Measurements from ENCODE around the gene NOTCH4.
"Not testable (repeated sequence)": the region's sequence is repeated elsewhere in the genome, so short reads cannot be mapped to it uniquely, and the experiment has no call there.

DNA sequence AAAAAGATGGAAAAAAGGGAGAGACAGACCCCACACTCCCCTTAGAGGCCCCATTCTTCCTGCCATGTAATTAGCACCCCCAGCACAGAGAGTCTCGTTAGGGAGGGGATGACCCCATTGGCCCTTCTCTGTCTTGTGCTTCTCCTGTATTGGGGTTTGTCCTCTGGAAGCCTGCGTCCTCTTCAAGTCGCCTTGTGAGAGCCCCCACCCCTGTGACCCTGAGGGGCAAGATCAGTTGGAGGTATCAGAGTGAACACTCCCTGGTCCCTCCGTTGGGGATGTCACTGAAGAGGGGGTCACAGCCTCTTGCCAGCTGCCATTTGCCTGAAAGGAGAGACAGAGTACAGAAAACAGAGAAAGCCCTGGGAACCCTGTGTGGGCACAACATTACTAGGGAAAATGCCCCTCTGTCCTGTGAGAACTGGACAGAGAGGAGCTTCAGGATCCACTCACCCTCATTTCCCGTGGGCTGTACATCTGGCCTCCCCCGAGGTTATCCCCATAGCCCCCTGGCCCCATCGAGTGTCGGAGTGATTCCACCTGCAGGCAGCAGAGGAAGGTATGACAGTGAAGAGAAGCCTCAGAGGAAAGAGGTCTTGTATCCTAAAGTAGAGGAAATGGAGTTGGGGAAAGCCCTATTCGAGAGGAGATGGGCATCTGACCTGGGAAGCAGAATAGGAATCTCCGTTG, 37.6 kb downstream of the NOTCH4 start:
- TF ChIP-seq, protein P1, sequence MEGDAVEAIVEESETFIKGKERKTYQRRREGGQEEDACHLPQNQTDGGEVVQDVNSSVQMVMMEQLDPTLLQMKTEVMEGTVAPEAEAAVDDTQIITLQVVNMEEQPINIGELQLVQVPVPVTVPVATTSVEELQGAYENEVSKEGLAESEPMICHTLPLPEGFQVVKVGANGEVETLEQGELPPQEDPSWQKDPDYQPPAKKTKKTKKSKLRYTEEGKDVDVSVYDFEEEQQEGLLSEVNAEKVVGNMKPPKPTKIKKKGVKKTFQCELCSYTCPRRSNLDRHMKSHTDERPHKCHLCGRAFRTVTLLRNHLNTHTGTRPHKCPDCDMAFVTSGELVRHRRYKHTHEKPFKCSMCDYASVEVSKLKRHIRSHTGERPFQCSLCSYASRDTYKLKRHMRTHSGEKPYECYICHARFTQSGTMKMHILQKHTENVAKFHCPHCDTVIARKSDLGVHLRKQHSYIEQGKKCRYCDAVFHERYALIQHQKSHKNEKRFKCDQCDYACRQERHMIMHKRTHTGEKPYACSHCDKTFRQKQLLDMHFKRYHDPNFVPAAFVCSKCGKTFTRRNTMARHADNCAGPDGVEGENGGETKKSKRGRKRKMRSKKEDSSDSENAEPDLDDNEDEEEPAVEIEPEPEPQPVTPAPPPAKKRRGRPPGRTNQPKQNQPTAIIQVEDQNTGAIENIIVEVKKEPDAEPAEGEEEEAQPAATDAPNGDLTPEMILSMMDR (IDR thresholded peaks at IDR 0.05), result not testable (repeated sequence)
- TF ChIP-seq ZFX (IDR thresholded peaks at IDR 0.05; ENCODE audit: borderline replicate concordance), result not testable (repeated sequence)

Data from 22Rv1 (cell line).